Left lung (tissue), 10 donors: ENCODE measurements around the gene POLR3GL. TPM values are rescaled to one million over a fixed set of nuclear protein-coding genes. Genes with fewer than 3 reads are reported as not detected.

Experiments
- ATAC-seq: fragments of 200-7000 bp; cut with Tn5 transposase; one replicate; pipeline ENCODE4 v1.9.1; 2020; ENCODE audit warnings: moderate library complexity
- DNase-seq, 4 donors: peaks; one replicate each; pipeline ENCODE4 v3.0.0-alpha.2; 2013 to 2020
- H3K27ac ChIP-seq, 2 donors: fragments of 200-600 bp; sonication (generic) in 1 of 2; one replicate each; pipeline versions ENCODE4 v1.5.0 to v1.8.0; 2020 to 2021
- H3K27me3 ChIP-seq, 2 donors: fragments of 200-600 bp; sonication (generic) in 1 of 2; one replicate each; pipeline versions ENCODE4 v1.5.0 to v1.8.0; 2020 to 2021
- H3K36me3 ChIP-seq, 2 donors: fragments of 200-600 bp; sonication (generic) in 1 of 2; one replicate each; pipeline versions ENCODE4 v1.5.0 to v1.8.0; 2020 to 2021
- H3K4me1 ChIP-seq, 2 donors: fragments of 200-600 bp; one replicate each; pipeline ENCODE4 v1.8.0; 2021
- H3K4me3 ChIP-seq, 2 donors: fragments of 200-600 bp; sonication (generic) in 1 of 2; one replicate each; pipeline versions ENCODE4 v1.5.0 to v1.8.0; 2020 to 2021; ENCODE audit warnings: mild to moderate bottlenecking in 1 of 2
- H3K9me3 ChIP-seq, 2 donors: fragments of 200-600 bp; sonication (generic) in 1 of 2; one replicate each; pipeline versions ENCODE4 v1.5.0 to v1.8.0; 2020 to 2021
- intact Hi-C, 2 donors: fragments of 100-400 bp; cut with DNase I; formaldehyde crosslinking; loops; one replicate each; pipeline versions ENCODE4 v1.11.2 to v1.14.2; 2022
- polyA plus RNA-seq, 6 donors: library from polyadenylated mRNA; unstranded; fragments of 120-200 nt; gene quantifications; one replicate each; pipeline ENCODE4 v1.2.1, GENCODE V29; 2013; ENCODE audit not compliant: insufficient read length in 6 of 6
- total RNA-seq, 2 donors: library from RNA; stranded (reverse); fragmentation: NEBNext Ultra II Directional; extraction: Animal tissue kit (Norgen Biotek cat#: 25700); gene quantifications; one replicate each; pipeline ENCODE4 v1.2.1, GENCODE V29; 2021
- TF ChIP-seq, protein P1 (sequence below), 2 donors: fragments of 200-600 bp; sonication (generic) in 1 of 2; IDR thresholded peaks; one replicate each; pipeline versions ENCODE4 v1.5.0 to v1.8.0; 2021; ENCODE audit warnings: antibody characterized with exemption in 2 of 2
- donor health status: DM: no; HTN: yes; CAD: no.
- donor health status: DM: no; HTN: no; CAD: no.

The POLR3GL gene
- total and polyA plus RNA-seq, 8 donors = 19.6 to 50.2 (median 44.2) TPM

DNA sequence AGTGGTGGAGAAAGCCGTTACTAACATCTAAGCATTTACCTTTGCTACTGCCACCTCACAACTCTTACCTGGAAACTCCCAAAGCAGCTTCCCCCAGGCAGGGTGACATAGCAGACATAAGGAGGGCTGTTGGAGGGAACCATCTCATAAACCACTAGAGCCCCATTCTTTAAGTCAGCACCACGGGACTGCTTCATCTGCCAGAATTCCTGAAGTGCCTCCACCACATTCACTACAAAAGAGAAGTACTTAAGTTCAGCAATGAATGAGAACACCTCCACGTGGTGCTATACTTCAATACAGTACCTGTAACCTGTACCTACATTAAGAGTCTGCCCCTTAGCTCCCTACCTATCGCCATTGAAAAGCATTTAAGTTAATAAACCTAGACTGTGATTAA lies 16.9 kb upstream of the POLR3GL start:
- H3K27me3 ChIP-seq = no peaks in the 10 kb centered on the region
- intact Hi-C loops = no loop called here
- H3K9me3 ChIP-seq = no peaks in the 10 kb centered on the region
- peaks cover 0 to 4% of the 10 kb centered on the region in 2 donors for H3K4me1 ChIP-seq
- DNase-seq (no peak), ATAC-seq (peak; percentile 67)
- no peak overlapping the region for H3K4me3 ChIP-seq
- TF ChIP-seq, protein P1, sequence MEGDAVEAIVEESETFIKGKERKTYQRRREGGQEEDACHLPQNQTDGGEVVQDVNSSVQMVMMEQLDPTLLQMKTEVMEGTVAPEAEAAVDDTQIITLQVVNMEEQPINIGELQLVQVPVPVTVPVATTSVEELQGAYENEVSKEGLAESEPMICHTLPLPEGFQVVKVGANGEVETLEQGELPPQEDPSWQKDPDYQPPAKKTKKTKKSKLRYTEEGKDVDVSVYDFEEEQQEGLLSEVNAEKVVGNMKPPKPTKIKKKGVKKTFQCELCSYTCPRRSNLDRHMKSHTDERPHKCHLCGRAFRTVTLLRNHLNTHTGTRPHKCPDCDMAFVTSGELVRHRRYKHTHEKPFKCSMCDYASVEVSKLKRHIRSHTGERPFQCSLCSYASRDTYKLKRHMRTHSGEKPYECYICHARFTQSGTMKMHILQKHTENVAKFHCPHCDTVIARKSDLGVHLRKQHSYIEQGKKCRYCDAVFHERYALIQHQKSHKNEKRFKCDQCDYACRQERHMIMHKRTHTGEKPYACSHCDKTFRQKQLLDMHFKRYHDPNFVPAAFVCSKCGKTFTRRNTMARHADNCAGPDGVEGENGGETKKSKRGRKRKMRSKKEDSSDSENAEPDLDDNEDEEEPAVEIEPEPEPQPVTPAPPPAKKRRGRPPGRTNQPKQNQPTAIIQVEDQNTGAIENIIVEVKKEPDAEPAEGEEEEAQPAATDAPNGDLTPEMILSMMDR (IDR thresholded peaks at IDR 0.05) = no peak
- peaks cover 0 to 3% of the 10 kb centered on the region in 2 donors for H3K36me3 ChIP-seq
- no peak overlapping the region for H3K27ac ChIP-seq

DNA sequence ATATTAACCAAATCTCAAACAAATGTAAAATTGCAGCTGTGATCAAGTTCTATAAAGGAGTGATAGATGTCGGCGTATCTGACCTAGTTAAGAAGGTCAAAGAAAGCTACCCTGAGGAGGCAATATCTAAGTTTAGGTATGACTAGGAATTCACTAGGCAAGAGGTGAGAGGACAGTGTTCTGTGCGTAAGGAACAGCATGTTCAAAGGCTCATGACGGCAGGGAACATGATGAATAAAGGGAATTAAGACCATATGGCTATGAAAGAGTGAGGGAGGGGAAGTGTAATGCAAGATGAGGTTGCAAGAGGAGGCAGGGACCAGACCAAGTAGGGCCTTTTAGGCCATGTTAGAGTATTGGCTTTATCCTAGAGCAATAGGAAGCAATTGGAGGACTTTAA lies 15.3 kb upstream of the POLR3GL start:
- Histone ChIP-seq H3K4me3 (no peak overlapping the region), H3K27me3 (no peaks in the 10 kb centered on the region), H3K9me3 (no peaks in the 10 kb centered on the region), H3K36me3 (no peaks in the 10 kb centered on the region), H3K27ac (no peak overlapping the region), H3K4me1 (peaks cover 0 to 13% of the 10 kb centered on the region in 2 donors)
- DNase-seq = no peak
- ATAC-seq = no peak
- TF ChIP-seq, protein P1 (IDR thresholded peaks at IDR 0.05) = no peak
- intact Hi-C loops = no loop called here

DNA sequence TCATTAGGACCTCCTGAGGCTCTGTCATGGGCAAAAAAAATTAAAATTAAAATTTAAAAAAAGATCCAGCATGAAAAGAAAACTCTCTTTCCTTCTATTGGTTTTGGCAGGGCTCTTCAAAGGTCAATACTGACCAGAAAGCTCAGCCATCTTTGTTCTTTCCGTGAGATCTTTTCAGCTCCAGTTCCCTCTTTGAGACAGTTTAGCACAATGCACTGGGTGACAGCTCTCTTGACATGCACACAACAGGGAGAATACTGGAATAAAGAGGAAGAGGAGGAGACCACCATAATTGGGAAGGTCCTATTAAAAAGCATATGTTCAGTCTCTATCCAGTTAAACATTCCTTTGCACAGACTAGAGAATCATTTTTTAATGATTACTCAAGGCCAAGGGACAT lies 13.0 kb upstream of the POLR3GL start:
- ATAC-seq (no peak), DNase-seq (no peak)
- H3K27me3 ChIP-seq = no peaks in the 10 kb centered on the region
- no peak overlapping the region for H3K27ac ChIP-seq
- TF ChIP-seq, protein P1 (IDR thresholded peaks at IDR 0.05) = no peak
- peaks cover 11 to 36% of the 10 kb centered on the region in 2 donors for H3K4me1 ChIP-seq
- no peaks in the 10 kb centered on the region for H3K36me3 ChIP-seq
- no peak overlapping the region for H3K4me3 ChIP-seq
- no peaks in the 10 kb centered on the region for H3K9me3 ChIP-seq
- intact Hi-C loops = no loop called here

DNA sequence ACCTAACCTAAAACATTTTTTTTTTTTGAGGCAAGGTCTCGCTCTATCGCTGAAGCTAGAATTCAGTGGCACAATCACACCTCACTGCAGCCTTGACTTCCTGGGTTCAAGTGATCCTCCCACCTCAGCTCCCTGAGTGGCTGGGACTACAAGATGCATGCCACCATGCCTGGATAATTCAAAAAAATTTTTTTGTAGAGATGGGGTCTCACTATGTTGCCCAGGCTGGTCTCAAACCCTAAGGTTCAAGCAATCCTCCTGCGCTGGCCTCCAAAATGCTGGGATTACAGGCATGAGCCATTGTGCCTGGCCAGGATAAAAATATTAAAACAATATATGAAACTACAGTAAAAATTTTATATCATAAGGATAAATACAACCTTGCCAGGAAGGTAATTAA lies 11.6 kb upstream of the POLR3GL start:
- no peak overlapping the region for H3K4me3 ChIP-seq
- H3K4me1 ChIP-seq = peaks cover 11 to 44% of the 10 kb centered on the region in 2 donors
- DNase-seq = no peak
- TF ChIP-seq, protein P1 (IDR thresholded peaks at IDR 0.05) = no peak
- H3K36me3 ChIP-seq = no peaks in the 10 kb centered on the region
- no peaks in the 10 kb centered on the region for H3K27me3 ChIP-seq
- H3K9me3 ChIP-seq = no peaks in the 10 kb centered on the region
- intact Hi-C loops = no loop called here
- ATAC-seq = no peak
- no peak overlapping the region for H3K27ac ChIP-seq

DNA sequence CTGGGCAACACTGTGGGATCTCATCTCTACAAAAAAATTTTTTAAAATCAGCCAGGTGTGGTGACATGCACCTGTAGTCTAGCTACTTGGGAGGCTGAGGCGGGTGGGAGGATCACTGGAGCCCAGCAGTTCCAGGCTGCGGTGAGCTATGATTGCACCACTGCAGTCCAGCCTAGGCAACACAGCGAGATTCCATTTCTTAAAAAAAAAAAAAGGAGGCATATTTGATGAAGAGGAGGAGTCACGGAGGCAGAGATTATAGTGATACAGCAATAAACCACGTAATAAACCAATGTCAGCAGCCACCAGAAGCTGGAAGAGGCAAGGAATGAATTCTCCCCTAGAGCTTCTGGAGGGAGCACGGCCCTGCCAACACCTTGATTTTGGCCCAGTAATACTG lies 10.6 kb upstream of the POLR3GL start:
- H3K9me3 ChIP-seq = no peaks in the 10 kb centered on the region
- TF ChIP-seq, protein P1 (IDR thresholded peaks at IDR 0.05) = no peak
- H3K27me3 ChIP-seq = no peaks in the 10 kb centered on the region
- no peak overlapping the region for H3K27ac ChIP-seq
- H3K36me3 ChIP-seq = no peaks in the 10 kb centered on the region
- no peak for DNase-seq
- H3K4me3 ChIP-seq = no peak overlapping the region
- no peak for ATAC-seq
- intact Hi-C loops = no loop called here
- H3K4me1 ChIP-seq = peaks cover 15 to 51% of the 10 kb centered on the region in 2 donors
